Lower leg skin (tissue), 4 donors: ENCODE results near the gene VASN. TPM values are rescaled to one million over a fixed set of nuclear protein-coding genes. Genes with fewer than 3 reads are reported as not detected.

Source experiments
- DNase-seq, 2 donors: peaks; one replicate each; pipeline ENCODE4 v3.0.0-alpha.2; 2019; ENCODE audit warnings: low spot score in 2 of 2
- H3K4me3 ChIP-seq: fragments of 200-600 bp; sonication (generic); 2 replicates; pipeline ENCODE4 v1.5.1; 2017; ENCODE audit warnings: mild to moderate bottlenecking, low read depth; ENCODE audit not compliant: poor library complexity, severe bottlenecking
- CTCF ChIP-seq, 3 donors: fragments of 450-650 bp; IDR thresholded peaks; one replicate each; pipeline ENCODE4 v1.5.1; 2016; ENCODE audit warnings: antibody characterized with exemption in 3 of 3, mild to moderate bottlenecking in 3 of 3, moderate library complexity in 2 of 3
- POLR2A ChIP-seq, 2 donors: fragments of 450-650 bp; IDR thresholded peaks; one replicate each; pipeline ENCODE4 v1.6.1; 2016 to 2017; ENCODE audit warnings: antibody characterized with exemption in 2 of 2, mild to moderate bottlenecking in 1 of 2, moderate library complexity in 1 of 2
- WGBS, 2 donors: methylation state at CpG; one replicate each; pipeline ENCODE4 v1.1.5; 2018; 5-methylcytosine and 5-hydroxymethylcytosine counted together
- intact Hi-C: fragments of 100-400 bp; cut with DNase I; formaldehyde crosslinking; loops from one replicate; pipeline ENCODE4 v1.15.0; 2023; ENCODE audit warnings: low total_unique reads
- total RNA-seq, 4 donors: library from RNA; depleted of rRNA; stranded (reverse); fragments of >200 nt; gene quantifications; one replicate each; pipeline ENCODE4 v1.1.0, GENCODE V29; 2016

Gene VASN
- total RNA-seq, 4 donors from 2014 or later, result 35.6 to 52.8 (median 46.7) TPM

- TF ChIP-seq CTCF (IDR thresholded peaks at IDR 0.05) (no peak), POLR2A (IDR thresholded peaks at IDR 0.05) (no peak)
- no peak for DNase-seq
- 89 to 91% methylated on average over 32 of the region's 32 CpGs for WGBS, 2 donors
- intact Hi-C loops, result loop anchor here (5.0 kb wide), 1 partner anchor 138 kb away; no protein-coding TSS in a partner anchor
- no peak overlapping the region for H3K4me3 ChIP-seq
These were observed 36.7 kb upstream of the VASN start for GRCh38 chr16:4334724-4335495.

GRCh38 chr16:4336701-4337539 is 34.7 kb upstream of the VASN start:
- DNase-seq, result no peak
- intact Hi-C loops, result no loop called here
- WGBS, 2 donors, result 85 to 88% methylated on average over 34 to 40 of the region's 41 CpGs
- no peak overlapping the region for H3K4me3 ChIP-seq
- TF ChIP-seq CTCF (IDR thresholded peaks at IDR 0.05) (no peak), POLR2A (IDR thresholded peaks at IDR 0.05) (no peak)

GRCh38 chr16:4337540-4338088 is 34.0 kb upstream of the VASN start:
- 76 to 80% methylated on average over 12 of the region's 12 CpGs for WGBS, 2 donors
- TF ChIP-seq CTCF (IDR thresholded peaks at IDR 0.05) (no peak), POLR2A (IDR thresholded peaks at IDR 0.05) (no peak)
- H3K4me3 ChIP-seq, result no peak overlapping the region
- intact Hi-C loops, result no loop called here
- DNase-seq, result no peak

- H3K4me3 ChIP-seq, result no peak overlapping the region
- no peak for DNase-seq
- intact Hi-C loops, result no loop called here
These were observed 33.5 kb upstream of the VASN start for GRCh38 chr16:4338125-4338582.

More at GRCh38 chr16:4338125-4338582, 33.5 kb upstream of the VASN start:
- 85 to 97% methylated on average over 6 to 12 of the region's 12 CpGs for WGBS, 2 donors
- TF ChIP-seq POLR2A (IDR thresholded peaks at IDR 0.05) (no peak), CTCF (IDR thresholded peaks at IDR 0.05) (no peak)
